ENCODE measurements around the gene EMD. TPM values are rescaled to one million over a fixed set of nuclear protein-coding genes. Genes with fewer than 3 reads are reported as not detected.
"Not testable (repeated sequence)": the region's sequence is repeated elsewhere in the genome, so short reads cannot be mapped to it uniquely, and the experiment has no call there.

Gene EMD
- total and polyA plus RNA-seq, 10 donors = 29.8 to 83.1 (median 54.3) TPM

- TF ChIP-seq, protein P1, sequence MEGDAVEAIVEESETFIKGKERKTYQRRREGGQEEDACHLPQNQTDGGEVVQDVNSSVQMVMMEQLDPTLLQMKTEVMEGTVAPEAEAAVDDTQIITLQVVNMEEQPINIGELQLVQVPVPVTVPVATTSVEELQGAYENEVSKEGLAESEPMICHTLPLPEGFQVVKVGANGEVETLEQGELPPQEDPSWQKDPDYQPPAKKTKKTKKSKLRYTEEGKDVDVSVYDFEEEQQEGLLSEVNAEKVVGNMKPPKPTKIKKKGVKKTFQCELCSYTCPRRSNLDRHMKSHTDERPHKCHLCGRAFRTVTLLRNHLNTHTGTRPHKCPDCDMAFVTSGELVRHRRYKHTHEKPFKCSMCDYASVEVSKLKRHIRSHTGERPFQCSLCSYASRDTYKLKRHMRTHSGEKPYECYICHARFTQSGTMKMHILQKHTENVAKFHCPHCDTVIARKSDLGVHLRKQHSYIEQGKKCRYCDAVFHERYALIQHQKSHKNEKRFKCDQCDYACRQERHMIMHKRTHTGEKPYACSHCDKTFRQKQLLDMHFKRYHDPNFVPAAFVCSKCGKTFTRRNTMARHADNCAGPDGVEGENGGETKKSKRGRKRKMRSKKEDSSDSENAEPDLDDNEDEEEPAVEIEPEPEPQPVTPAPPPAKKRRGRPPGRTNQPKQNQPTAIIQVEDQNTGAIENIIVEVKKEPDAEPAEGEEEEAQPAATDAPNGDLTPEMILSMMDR (IDR thresholded peaks at IDR 0.05 in 8 of 11, conservative IDR thresholded peaks at IDR 0.05 in 3 of 11) = peak; percentile 82 to 94 (median 92)
- no peak for TF ChIP-seq POLR2A (IDR thresholded peaks at IDR 0.05)
- Histone ChIP-seq H3K27ac (peak overlapping the region; percentile 94 to 99 (median 98)), H3K4me3 (peak overlapping the region; percentile 49 to 72 (median 57)), H3K9me3 (no peaks in the 10 kb centered on the region), H3K36me3 (peaks cover 0 to 48% (median 19%) of the 10 kb centered on the region in 6 donors), H3K27me3 (replicated peaks in 1 of 7) (no peaks in the 10 kb centered on the region), H3K4me1 (peaks cover 0 to 47% (median 22%) of the 10 kb centered on the region in 6 donors)
- 1 to 44% (median 4%) methylated on average over 26 to 49 of the region's 49 CpGs for WGBS, 5 donors
- intact Hi-C loops (cut with DNase I; ENCODE audit: low total_unique reads) = no loop called here
- DNase-seq = peak; percentile 95
These were observed 19.8 kb downstream of the EMD start for GRCh38 chrX:154398668-154399526.

DNA sequence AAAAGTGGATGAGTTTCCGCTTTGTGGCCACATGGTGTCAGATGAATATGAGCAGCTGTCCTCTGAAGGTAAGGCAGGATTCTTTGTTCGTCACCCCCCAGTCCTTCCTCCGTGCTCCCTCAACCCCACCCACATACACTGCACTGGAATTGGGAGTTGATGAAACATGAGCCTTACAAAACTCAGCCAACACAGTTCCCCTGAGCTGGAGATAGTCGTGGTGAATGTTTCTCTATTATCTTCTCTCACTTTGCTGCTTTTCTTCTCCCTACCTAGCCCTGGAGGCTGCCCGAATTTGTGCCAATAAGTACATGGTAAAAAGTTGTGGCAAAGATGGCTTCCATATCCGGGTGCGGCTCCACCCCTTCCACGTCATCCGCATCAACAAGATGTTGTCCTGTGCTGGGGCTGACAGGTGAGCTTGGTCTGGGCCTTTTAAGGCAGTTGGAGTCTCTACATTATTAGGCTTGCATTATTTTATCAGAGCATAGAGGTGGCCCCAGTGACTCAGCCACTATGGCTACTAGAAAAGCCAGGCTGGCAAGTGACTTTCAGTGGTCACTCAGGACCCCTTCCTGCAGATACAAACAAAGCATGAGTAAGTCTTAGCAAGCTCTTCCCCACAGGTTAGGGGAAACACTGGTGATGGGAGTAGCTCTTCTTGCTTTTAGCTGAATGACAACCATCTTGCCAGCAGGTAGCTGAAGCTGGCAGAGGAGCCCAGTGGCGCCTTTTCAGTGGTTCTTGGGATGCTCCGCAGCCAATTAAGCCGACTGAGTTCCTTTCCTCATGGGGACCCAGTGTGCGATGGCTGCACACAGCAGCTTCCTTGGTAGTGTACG lies 20.7 kb downstream of the EMD start:
- Histone ChIP-seq H3K4me1 (peaks cover 0 to 47% (median 22%) of the 10 kb centered on the region in 6 donors), H3K9me3 (no peaks in the 10 kb centered on the region), H3K4me3 (peak overlapping the region; percentile 49 to 72 (median 57)), H3K27ac (peak overlapping the region in 7 of 8 donors; percentile 94 to 99 (median 98)), H3K36me3 (peaks cover 0 to 57% (median 19%) of the 10 kb centered on the region in 6 donors), H3K27me3 (replicated peaks in 1 of 7) (no peaks in the 10 kb centered on the region)
- intact Hi-C loops (cut with DNase I; ENCODE audit: low total_unique reads) = no loop called here
- TF ChIP-seq POLR2A (IDR thresholded peaks at IDR 0.05) (no peak), POLR2AphosphoS5 (IDR thresholded peaks at IDR 0.05) (no peak)
- TF ChIP-seq, protein P1 (IDR thresholded peaks at IDR 0.05 in 8 of 11, conservative IDR thresholded peaks at IDR 0.05 in 3 of 11) = no peak
- WGBS, 5 donors = 16 to 59% (median 45%) methylated on average over 8 to 14 of the region's 14 CpGs
- DNase-seq = no peak

DNA sequence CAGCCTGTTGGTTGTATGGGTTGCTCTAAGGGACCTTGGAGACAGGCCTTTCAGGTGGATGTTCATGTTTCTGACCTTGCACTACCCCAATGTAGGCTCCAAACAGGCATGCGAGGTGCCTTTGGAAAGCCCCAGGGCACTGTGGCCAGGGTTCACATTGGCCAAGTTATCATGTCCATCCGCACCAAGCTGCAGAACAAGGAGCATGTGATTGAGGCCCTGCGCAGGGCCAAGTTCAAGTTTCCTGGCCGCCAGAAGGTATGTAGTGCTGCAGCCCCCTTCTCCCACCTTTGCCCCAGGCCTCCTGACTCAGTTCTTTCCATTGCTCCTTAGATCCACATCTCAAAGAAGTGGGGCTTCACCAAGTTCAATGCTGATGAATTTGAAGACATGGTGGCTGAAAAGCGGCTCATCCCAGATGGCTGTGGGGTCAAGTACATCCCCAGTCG lies 21.3 kb downstream of the EMD start:
- H3K9me3 ChIP-seq; DNase-seq; H3K27me3 ChIP-seq (replicated peaks in 1 of 7); intact Hi-C loops (cut with DNase I; ENCODE audit: low total_unique reads): not testable (repeated sequence)
- WGBS, 5 donors = 78 to 82% (median 81%) methylated on average over 2 to 6 of the region's 6 CpGs
- peaks cover 0 to 63% (median 19%) of the 10 kb centered on the region in 6 donors for H3K36me3 ChIP-seq
- H3K4me3 ChIP-seq = peak overlapping the region in 3 of 8 donors; percentile 53 to 72 (median 58)
- peaks cover 0 to 47% (median 22%) of the 10 kb centered on the region in 6 donors for H3K4me1 ChIP-seq
- peak overlapping the region in 3 of 8 donors; percentile 94 to 99 (median 98) for H3K27ac ChIP-seq

- H3K36me3 ChIP-seq = peaks cover 0 to 64% (median 19%) of the 10 kb centered on the region in 6 donors
- H3K4me1 ChIP-seq = peaks cover 0 to 46% (median 22%) of the 10 kb centered on the region in 6 donors
- intact Hi-C loops (cut with DNase I; ENCODE audit: low total_unique reads) = no loop called here
- no peak overlapping the region for H3K4me3 ChIP-seq
- peak overlapping the region in 2 of 8 donors; percentile 7 to 94 for H3K27ac ChIP-seq
- no peaks in the 10 kb centered on the region for H3K9me3 ChIP-seq
- WGBS, 5 donors = 50 to 71% (median 60%) methylated on average over 3 to 6 of the region's 6 CpGs
- no peak for DNase-seq
- H3K27me3 ChIP-seq (replicated peaks in 1 of 7) = no peaks in the 10 kb centered on the region
- no peak for TF ChIP-seq POLR2A (IDR thresholded peaks at IDR 0.05)
- TF ChIP-seq POLR2AphosphoS5 (IDR thresholded peaks at IDR 0.05) = peak in 2 of 3 donors; percentile 24 to 59
These were observed 22.1 kb downstream of the EMD start for GRCh38 chrX:154401045-154401799.
